ENCODE data around the gene IPPK. TPM values are rescaled to one million over a fixed set of nuclear protein-coding genes. Genes with fewer than 3 reads are reported as not detected.
A peak's percentile ranks its signal among the peaks of the same experiment; 100 is the strongest.

The IPPK gene
- total and polyA plus RNA-seq, 4 experiments from 2014 or later, result 6.3 to 7.9 (median 7.3) TPM

DNA sequence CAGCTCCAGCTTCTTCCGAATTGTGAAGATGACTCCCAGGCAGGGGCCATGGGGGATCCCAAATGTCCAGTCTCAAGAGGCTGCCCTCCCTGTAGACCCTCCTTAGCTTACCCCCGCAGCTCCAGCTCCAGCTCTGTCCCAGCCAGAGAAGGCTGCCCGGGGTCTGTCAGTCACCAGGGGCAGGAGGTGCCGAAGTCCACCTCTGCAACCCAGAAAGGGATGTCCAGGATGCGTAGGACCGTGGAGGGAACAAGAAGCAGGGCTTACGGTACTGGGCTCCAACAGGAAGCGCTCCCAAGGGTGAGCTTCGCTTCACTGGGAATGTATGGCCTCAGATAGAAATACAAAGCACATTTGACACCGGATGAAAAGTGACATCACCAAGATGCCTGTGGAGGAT is 6.0 kb downstream of the IPPK start:
- Mint-ChIP-seq H3K9me3 (peaks cover 0 to 2% (median 0%) of the 10 kb centered on the region in 8 donors), H3K4me3 (no peak overlapping the region), H3K27ac (peak overlapping the region in 2 of 7 donors; percentile 52 to 77), H3K4me1 (peaks cover 35 to 77% (median 46%) of the 10 kb centered on the region in 4 donors), H3K36me3 (peaks cover 9 to 12% of the 10 kb centered on the region in 2 donors), H3K27me3 (no peaks in the 10 kb centered on the region)
- intact Hi-C loops (cut with micrococcal nuclease), result no loop called here
- Histone ChIP-seq H3K4me3 (ENCODE audit: low read length in 2 of 2) (no peak overlapping the region), H3K4me1 (ENCODE audit: insufficient read depth, low read length) (peaks cover 21% of the 10 kb centered on the region), H3K27me3 (ENCODE audit: insufficient read depth, low read length) (no peaks in the 10 kb centered on the region), H3K36me3 (ENCODE audit: insufficient read depth, low read length) (no peaks in the 10 kb centered on the region), H3K9me3 (ENCODE audit: control insufficient read depth in 1 of 2, low read length in 2 of 2) (no peaks in the 10 kb centered on the region), H3K27ac (ENCODE audit: low read depth, low read length) (no peak overlapping the region)
- no peak for DNase-seq
- POLR2A ChIA-PET (ENCODE audit: partially characterized antibody), result no interaction called here
- CTCF ChIA-PET (ENCODE audit: partially characterized antibody), result interaction anchor here (2.0 kb wide), 1 partner anchor 524 kb away, joined by 6 read pairs; no protein-coding TSS in a partner anchor

DNA sequence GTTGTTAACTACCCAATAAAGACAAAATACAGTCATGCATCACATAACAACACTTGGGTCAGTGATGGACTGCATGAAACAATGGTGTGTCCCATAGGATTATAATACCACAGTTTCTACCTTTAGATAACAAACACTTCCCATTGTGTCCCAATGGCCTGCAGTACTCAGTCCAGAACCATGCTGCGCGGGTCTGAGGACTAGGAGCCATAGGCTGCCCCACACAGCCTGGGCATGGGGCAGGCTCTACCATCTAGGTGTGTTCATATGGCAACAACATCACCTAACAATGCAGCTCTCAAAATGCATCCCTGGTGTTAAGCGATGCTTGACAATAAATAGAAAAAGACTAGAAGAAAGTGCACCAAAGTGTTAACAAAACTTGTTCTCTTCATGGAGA is 6.8 kb downstream of the IPPK start:
- Mint-ChIP-seq H3K4me1 (peaks cover 26 to 69% (median 38%) of the 10 kb centered on the region in 4 donors), H3K4me3 (no peak overlapping the region), H3K36me3 (peaks cover 9 to 13% of the 10 kb centered on the region in 2 donors), H3K9me3 (no peaks in the 10 kb centered on the region), H3K27ac (peak overlapping the region in 1 of 7 donors; percentile 52), H3K27me3 (no peaks in the 10 kb centered on the region)
- Histone ChIP-seq H3K4me1 (ENCODE audit: insufficient read depth, low read length) (peaks cover 12% of the 10 kb centered on the region), H3K36me3 (ENCODE audit: insufficient read depth, low read length) (no peaks in the 10 kb centered on the region), H3K4me3 (ENCODE audit: low read length in 2 of 2) (no peak overlapping the region), H3K27me3 (ENCODE audit: insufficient read depth, low read length) (no peaks in the 10 kb centered on the region), H3K9me3 (ENCODE audit: control insufficient read depth in 1 of 2, low read length in 2 of 2) (no peaks in the 10 kb centered on the region), H3K27ac (ENCODE audit: low read depth, low read length) (no peak overlapping the region)
- DNase-seq, result no peak
- intact Hi-C loops (cut with micrococcal nuclease), result no loop called here
- CTCF ChIA-PET (ENCODE audit: partially characterized antibody), result interaction anchor here (2.0 kb wide), 1 partner anchor 523 kb away, joined by 6 read pairs; no protein-coding TSS in a partner anchor
- POLR2A ChIA-PET (ENCODE audit: partially characterized antibody), result no interaction called here

DNA sequence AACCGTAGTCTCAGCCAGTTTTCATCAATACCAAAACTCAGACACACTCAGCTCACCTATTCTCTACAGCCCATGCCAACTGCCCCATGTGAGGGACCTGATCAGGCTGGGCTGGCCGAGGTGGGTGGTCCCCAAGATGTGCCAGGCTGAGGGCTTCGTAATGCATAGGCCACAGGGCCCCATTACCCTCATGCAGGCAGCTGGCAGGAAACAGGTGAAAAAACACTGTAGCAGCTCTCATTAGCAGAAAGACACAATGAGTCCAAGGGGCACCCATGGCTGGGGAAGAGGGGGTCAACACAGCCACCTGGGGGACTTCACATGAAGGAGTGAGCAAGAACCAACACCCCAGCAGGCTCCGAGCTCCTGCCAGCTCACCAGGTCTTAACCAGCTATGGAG is 8.2 kb downstream of the IPPK start:
- no peaks in the 10 kb centered on the region for H3K9me3 ChIP-seq (ENCODE audit: control insufficient read depth in 1 of 2, low read length in 2 of 2)
- no peaks in the 10 kb centered on the region for H3K36me3 ChIP-seq (ENCODE audit: insufficient read depth, low read length)
- peaks cover 21 to 58% (median 32%) of the 10 kb centered on the region in 4 donors for H3K4me1 Mint-ChIP-seq
- no peak overlapping the region for H3K4me3 ChIP-seq (ENCODE audit: low read length in 2 of 2)
- peaks cover 7 to 18% of the 10 kb centered on the region in 2 donors for H3K36me3 Mint-ChIP-seq
- H3K4me3 Mint-ChIP-seq, result no peak overlapping the region
- H3K9me3 Mint-ChIP-seq, result no peaks in the 10 kb centered on the region
- CTCF ChIA-PET (ENCODE audit: partially characterized antibody), result no interaction called here
- peaks cover 12% of the 10 kb centered on the region for H3K4me1 ChIP-seq (ENCODE audit: insufficient read depth, low read length)
- intact Hi-C loops (cut with micrococcal nuclease), result no loop called here
- H3K27ac Mint-ChIP-seq, result peak overlapping the region in 3 of 7 donors; percentile 10 to 30 (median 20)
- no peak for DNase-seq
- no peaks in the 10 kb centered on the region for H3K27me3 Mint-ChIP-seq
- H3K27me3 ChIP-seq (ENCODE audit: insufficient read depth, low read length), result no peaks in the 10 kb centered on the region
- H3K27ac ChIP-seq (ENCODE audit: low read depth, low read length), result no peak overlapping the region
- POLR2A ChIA-PET (ENCODE audit: partially characterized antibody), result interaction anchor here (1.0 kb wide), 1 partner anchor 8 kb away, joined by 3 read pairs; the partner anchor contains the start of gene IPPK

DNA sequence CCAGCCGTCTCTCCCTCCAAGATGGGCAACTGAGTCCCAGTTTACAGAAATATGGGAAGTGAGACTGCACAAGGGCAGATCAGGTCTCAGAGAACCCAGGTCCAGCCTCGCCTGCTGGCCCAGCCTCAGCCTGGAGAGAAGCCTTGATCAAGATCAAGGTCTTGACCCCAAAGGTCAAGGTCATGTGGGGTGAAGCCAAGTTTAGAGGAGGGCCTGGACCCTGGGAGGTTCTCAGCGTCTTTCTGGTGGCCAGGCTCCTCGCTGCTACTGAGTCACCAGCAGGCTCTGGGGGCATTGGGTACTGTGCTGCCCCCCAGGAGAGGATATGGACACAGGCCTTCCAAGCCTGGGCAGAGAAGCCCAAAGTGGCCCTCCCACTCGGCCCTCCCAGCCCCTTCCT is 8.8 kb downstream of the IPPK start:
- POLR2A ChIA-PET (ENCODE audit: partially characterized antibody), result interaction anchor here (1.0 kb wide), 1 partner anchor 9 kb away, joined by 3 read pairs; the partner anchor contains the start of gene IPPK
- no peaks in the 10 kb centered on the region for H3K27me3 Mint-ChIP-seq
- H3K4me1 Mint-ChIP-seq, result peaks cover 19 to 52% (median 30%) of the 10 kb centered on the region in 4 donors
- H3K27me3 ChIP-seq (ENCODE audit: insufficient read depth, low read length), result no peaks in the 10 kb centered on the region
- CTCF ChIA-PET (ENCODE audit: partially characterized antibody), result no interaction called here
- no peak for DNase-seq
- H3K9me3 Mint-ChIP-seq, result no peaks in the 10 kb centered on the region
- H3K27ac Mint-ChIP-seq, result peak overlapping the region in 1 of 7 donors; percentile 10
- H3K4me3 ChIP-seq (ENCODE audit: low read length in 2 of 2), result no peak overlapping the region
- H3K4me3 Mint-ChIP-seq, result no peak overlapping the region
- H3K27ac ChIP-seq (ENCODE audit: low read depth, low read length), result no peak overlapping the region
- H3K9me3 ChIP-seq (ENCODE audit: control insufficient read depth in 1 of 2, low read length in 2 of 2), result no peaks in the 10 kb centered on the region
- H3K36me3 Mint-ChIP-seq, result peaks cover 12 to 23% of the 10 kb centered on the region in 2 donors
- peaks cover 10% of the 10 kb centered on the region for H3K4me1 ChIP-seq (ENCODE audit: insufficient read depth, low read length)
- H3K36me3 ChIP-seq (ENCODE audit: insufficient read depth, low read length), result peaks cover 4% of the 10 kb centered on the region
- intact Hi-C loops (cut with micrococcal nuclease), result no loop called here

DNA sequence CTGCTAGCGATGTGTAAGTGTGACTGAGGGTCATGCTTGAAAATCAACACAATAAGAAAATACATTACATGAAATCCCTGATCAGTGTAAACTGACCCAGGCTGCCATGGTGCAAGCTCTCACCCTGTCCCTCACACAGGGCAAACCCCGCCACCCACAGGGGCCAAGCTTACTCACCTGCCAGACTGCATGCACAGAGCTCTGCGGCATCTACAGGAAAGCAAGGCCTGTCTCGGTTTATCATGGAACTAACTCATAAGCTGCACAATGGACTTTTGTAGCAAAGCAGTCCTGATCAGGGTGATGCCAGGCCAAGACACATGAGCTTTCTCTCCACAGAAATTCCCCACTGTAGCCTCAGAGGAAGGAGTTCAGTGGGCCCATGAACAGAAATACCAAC is 9.7 kb downstream of the IPPK start:
- Mint-ChIP-seq H3K9me3 (no peaks in the 10 kb centered on the region), H3K4me3 (no peak overlapping the region), H3K27ac (peak overlapping the region in 3 of 7 donors; percentile 29 to 81 (median 78)), H3K4me1 (peaks cover 16 to 46% (median 24%) of the 10 kb centered on the region in 4 donors), H3K36me3 (peaks cover 17 to 28% of the 10 kb centered on the region in 2 donors), H3K27me3 (no peaks in the 10 kb centered on the region)
- Histone ChIP-seq H3K4me3 (ENCODE audit: low read length in 2 of 2) (no peak overlapping the region), H3K27ac (ENCODE audit: low read depth, low read length) (no peak overlapping the region), H3K4me1 (ENCODE audit: insufficient read depth, low read length) (peaks cover 6% of the 10 kb centered on the region), H3K36me3 (ENCODE audit: insufficient read depth, low read length) (peaks cover 4% of the 10 kb centered on the region), H3K27me3 (ENCODE audit: insufficient read depth, low read length) (no peaks in the 10 kb centered on the region), H3K9me3 (ENCODE audit: control insufficient read depth in 1 of 2, low read length in 2 of 2) (no peaks in the 10 kb centered on the region)
- intact Hi-C loops (cut with micrococcal nuclease), result no loop called here
- no peak for DNase-seq
- POLR2A ChIA-PET (ENCODE audit: partially characterized antibody), result no interaction called here
- CTCF ChIA-PET (ENCODE audit: partially characterized antibody), result no interaction called here

DNA sequence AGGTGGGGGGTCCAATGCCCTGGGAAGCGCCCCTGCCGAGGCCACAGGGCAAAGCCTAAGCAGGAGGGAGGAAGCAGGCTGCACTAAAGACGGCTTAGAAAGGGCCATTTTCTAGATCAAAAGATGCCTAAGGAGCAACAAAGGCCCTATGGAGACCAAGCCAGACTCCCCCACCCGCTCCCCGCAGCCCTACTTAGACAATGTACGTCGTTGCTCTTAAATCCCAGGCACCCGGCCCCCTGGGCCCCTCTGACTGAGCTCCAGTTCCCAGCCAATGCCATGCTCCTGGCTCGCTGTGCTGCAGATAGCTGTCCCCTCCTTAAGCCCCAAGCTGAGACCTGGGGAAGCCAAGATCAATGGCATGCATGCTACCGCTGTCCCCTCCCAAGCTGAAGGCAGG is 10.3 kb downstream of the IPPK start:
- Mint-ChIP-seq H3K9me3 (no peaks in the 10 kb centered on the region), H3K4me1 (peaks cover 10 to 39% (median 18%) of the 10 kb centered on the region in 4 donors), H3K36me3 (peaks cover 20 to 32% of the 10 kb centered on the region in 2 donors), H3K4me3 (peak overlapping the region in 1 of 8 donors; percentile 57), H3K27me3 (no peaks in the 10 kb centered on the region), H3K27ac (no peak overlapping the region)
- no peaks in the 10 kb centered on the region for H3K4me1 ChIP-seq (ENCODE audit: insufficient read depth, low read length)
- no peaks in the 10 kb centered on the region for H3K27me3 ChIP-seq (ENCODE audit: insufficient read depth, low read length)
- H3K9me3 ChIP-seq (ENCODE audit: control insufficient read depth in 1 of 2, low read length in 2 of 2), result no peaks in the 10 kb centered on the region
- ChIA-PET POLR2A (ENCODE audit: partially characterized antibody) (no interaction called here), CTCF (ENCODE audit: partially characterized antibody) (no interaction called here)
- peaks cover 4% of the 10 kb centered on the region for H3K36me3 ChIP-seq (ENCODE audit: insufficient read depth, low read length)
- no peak overlapping the region for H3K27ac ChIP-seq (ENCODE audit: low read depth, low read length)
- intact Hi-C loops (cut with micrococcal nuclease), result no loop called here
- DNase-seq, result no peak
- no peak overlapping the region for H3K4me3 ChIP-seq (ENCODE audit: low read length in 2 of 2)

DNA sequence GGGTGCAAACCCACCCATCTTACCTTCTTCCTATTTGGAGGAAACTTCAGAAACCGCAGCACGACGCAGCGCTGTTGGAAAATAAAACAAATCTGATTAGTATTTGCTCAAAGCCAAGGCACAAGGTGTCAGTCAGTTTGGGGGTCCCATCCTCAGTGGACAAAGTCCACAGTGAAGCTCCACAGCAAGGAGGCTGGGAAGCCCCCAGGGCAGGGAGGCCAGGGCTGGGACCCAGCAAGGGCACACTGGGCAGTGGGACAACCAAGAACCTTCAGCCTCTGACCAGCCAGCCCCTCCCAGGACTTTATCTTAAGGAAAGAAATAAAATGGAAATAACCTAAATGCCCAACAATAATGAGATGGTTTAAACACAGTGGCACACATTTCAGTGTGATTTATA is 11.3 kb downstream of the IPPK start:
- Mint-ChIP-seq H3K9me3 (no peaks in the 10 kb centered on the region), H3K36me3 (peaks cover 20 to 39% of the 10 kb centered on the region in 2 donors), H3K27ac (no peak overlapping the region), H3K27me3 (no peaks in the 10 kb centered on the region), H3K4me1 (peaks cover 9 to 30% (median 14%) of the 10 kb centered on the region in 4 donors), H3K4me3 (no peak overlapping the region)
- no peaks in the 10 kb centered on the region for H3K27me3 ChIP-seq (ENCODE audit: insufficient read depth, low read length)
- no peak for DNase-seq
- intact Hi-C loops (cut with micrococcal nuclease), result no loop called here
- H3K36me3 ChIP-seq (ENCODE audit: insufficient read depth, low read length), result peaks cover 4% of the 10 kb centered on the region
- H3K4me1 ChIP-seq (ENCODE audit: insufficient read depth, low read length), result no peaks in the 10 kb centered on the region
- H3K4me3 ChIP-seq (ENCODE audit: low read length in 2 of 2), result no peak overlapping the region
- H3K9me3 ChIP-seq (ENCODE audit: control insufficient read depth in 1 of 2, low read length in 2 of 2), result no peaks in the 10 kb centered on the region
- no peak overlapping the region for H3K27ac ChIP-seq (ENCODE audit: low read depth, low read length)
- POLR2A ChIA-PET (ENCODE audit: partially characterized antibody), result no interaction called here
- CTCF ChIA-PET (ENCODE audit: partially characterized antibody), result no interaction called here

Data from CD4-positive, alpha-beta memory T cell (primary cell).